ENCODE data around the gene KCNJ2.
A peak's percentile ranks its signal among the peaks of the same experiment; 100 is the strongest.

The KCNJ2 gene

GRCh38 chr17:70161519-70161918 is 7.8 kb upstream of the KCNJ2 start:
- H3K4me1 ChIP-seq, result no peaks in the 10 kb centered on the region
- no peaks in the 10 kb centered on the region for H3K36me3 ChIP-seq
- TF ChIP-seq CTCF (IDR thresholded peaks at IDR 0.05; ENCODE audit: low read depth, low read length), result no peak
- H3K9me3 ChIP-seq, result no peaks in the 10 kb centered on the region
- no peak overlapping the region for H3K4me3 ChIP-seq (ENCODE audit: low read depth, low read length)
- no peak for DNase-seq
- H3K27me3 ChIP-seq, result no peaks in the 10 kb centered on the region; the same call in 1 of the 2 replicates

GRCh38 chr17:70165383-70165782 is 3.9 kb upstream of the KCNJ2 start:
- Histone ChIP-seq H3K36me3 (no peaks in the 10 kb centered on the region), H3K27me3 (peaks cover 25% of the 10 kb centered on the region), H3K4me1 (no peaks in the 10 kb centered on the region), H3K4me3 (ENCODE audit: low read depth, low read length) (no peak overlapping the region), H3K9me3 (no peaks in the 10 kb centered on the region)
- no peak for DNase-seq
- TF ChIP-seq CTCF (IDR thresholded peaks at IDR 0.05; ENCODE audit: low read depth, low read length), result no peak

- DNase-seq, result no peak
- H3K9me3 ChIP-seq, result no peaks in the 10 kb centered on the region
- no peak overlapping the region for H3K4me3 ChIP-seq (ENCODE audit: low read depth, low read length)
- H3K27me3 ChIP-seq, result peaks cover 33% of the 10 kb centered on the region
- TF ChIP-seq CTCF (IDR thresholded peaks at IDR 0.05; ENCODE audit: low read depth, low read length), result no peak
- H3K36me3 ChIP-seq, result no peaks in the 10 kb centered on the region
- no peaks in the 10 kb centered on the region for H3K4me1 ChIP-seq
Observed at GRCh38 chr17:70166615-70167014, 2.7 kb upstream of the KCNJ2 start.

- DNase-seq, result peak; percentile 63
- no peaks in the 10 kb centered on the region for H3K36me3 ChIP-seq
Observed at GRCh38 chr17:70168044-70168976, 1.0 kb upstream of the KCNJ2 start.

GRCh38 chr17:70169709-70170597 is 621 bp downstream of the KCNJ2 start:
- no peaks in the 10 kb centered on the region for H3K9me3 ChIP-seq
- peak overlapping the region; percentile 71 for H3K4me3 ChIP-seq (ENCODE audit: low read depth, low read length)
- no peak for TF ChIP-seq CTCF (IDR thresholded peaks at IDR 0.05; ENCODE audit: low read depth, low read length)
- no peak for DNase-seq
- no peaks in the 10 kb centered on the region for H3K4me1 ChIP-seq
- peaks cover 60% of the 10 kb centered on the region for H3K27me3 ChIP-seq
- H3K36me3 ChIP-seq, result no peaks in the 10 kb centered on the region

More at GRCh38 chr17:70168044-70168976, 1.0 kb upstream of the KCNJ2 start:
- Histone ChIP-seq H3K9me3 (no peaks in the 10 kb centered on the region), H3K4me3 (ENCODE audit: low read depth, low read length) (peak overlapping the region; percentile 67), H3K27me3 (peaks cover 47% of the 10 kb centered on the region), H3K4me1 (no peaks in the 10 kb centered on the region)
- TF ChIP-seq CTCF (IDR thresholded peaks at IDR 0.05; ENCODE audit: low read depth, low read length), result peak; percentile 80
